ENCODE measurements around the gene KLK13. TPM values are rescaled to one million over a fixed set of nuclear protein-coding genes. Genes with fewer than 3 reads are reported as not detected.

KLK13 gene
- total and polyA plus RNA-seq, 2 experiments from 2014 or later: 0.25 TPM; not detected in 1

- H3F3A ChIP-seq (ENCODE audit: insufficient read depth): no peaks in the 10 kb centered on the region
These were observed 14.7 kb upstream of the KLK13 start for GRCh38 chr19:51079481-51080110.

GRCh38 chr19:51078731-51079130, 13.8 kb upstream of the KLK13 start:
- no peak for TF ChIP-seq EZH2phosphoT487 (IDR thresholded peaks at IDR 0.05; ENCODE audit: insufficient read depth, low read depth)
- TF ChIP-seq EZH2 (IDR thresholded peaks at IDR 0.05; ENCODE audit: insufficient read depth, poor library complexity, severe bottlenecking): no peak
- WGBS, 2 experiments (ENCODE audit: low coverage in 1 of 2, low lambda C conversion rate in 2 of 2, missing lambda C conversion rate in 2 of 2): 58 to 71% methylated on average over 5 to 6 of the region's 6 CpGs
- no peak for DNase-seq

More at GRCh38 chr19:51079481-51080110, 14.7 kb upstream of the KLK13 start:
- in situ Hi-C loops (cut with MboI): no loop called here
- Histone ChIP-seq H4K20me1 (ENCODE audit: insufficient read depth) (no peaks in the 10 kb centered on the region), H3K4me3 (no peak overlapping the region), H3K79me2 (ENCODE audit: insufficient read depth) (no peaks in the 10 kb centered on the region), H3K27ac (no peak overlapping the region), H3K4me1 (ENCODE audit: insufficient read depth) (no peaks in the 10 kb centered on the region), H3K27me3 (replicated peaks; ENCODE audit: insufficient read depth) (no peaks in the 10 kb centered on the region), H3K9me2 (ENCODE audit: insufficient read depth) (no peaks in the 10 kb centered on the region), H3K4me2 (ENCODE audit: unreplicated experiment) (no peak overlapping the region), H2AFZ (no peak overlapping the region), H3K9me3 (ENCODE audit: low read depth) (no peaks in the 10 kb centered on the region), H3K9ac (no peak overlapping the region), H3K36me3 (ENCODE audit: low read depth) (no peaks in the 10 kb centered on the region)
- no peak for DNase-seq
- WGBS, 2 experiments (ENCODE audit: low coverage in 1 of 2, low lambda C conversion rate in 2 of 2, missing lambda C conversion rate in 2 of 2): 52 to 61% methylated on average over 25 of the region's 27 CpGs
- TF ChIP-seq EZH2 (IDR thresholded peaks at IDR 0.05; ENCODE audit: insufficient read depth, poor library complexity, severe bottlenecking) (no peak), EZH2phosphoT487 (IDR thresholded peaks at IDR 0.05; ENCODE audit: insufficient read depth, low read depth) (no peak)

GRCh38 chr19:51078104-51078503, 13.2 kb upstream of the KLK13 start:
- no peak overlapping the region for H3K4me3 ChIP-seq
- H3K27me3 ChIP-seq (replicated peaks; ENCODE audit: insufficient read depth): no peaks in the 10 kb centered on the region
- no peaks in the 10 kb centered on the region for H3F3A ChIP-seq (ENCODE audit: insufficient read depth)
- no peak overlapping the region for H3K27ac ChIP-seq
- no peaks in the 10 kb centered on the region for H3K4me1 ChIP-seq (ENCODE audit: insufficient read depth)
- TF ChIP-seq EZH2 (IDR thresholded peaks at IDR 0.05; ENCODE audit: insufficient read depth, poor library complexity, severe bottlenecking) (no peak), EZH2phosphoT487 (IDR thresholded peaks at IDR 0.05; ENCODE audit: insufficient read depth, low read depth) (no peak)
- in situ Hi-C loops (cut with MboI): no loop called here
- H3K79me2 ChIP-seq (ENCODE audit: insufficient read depth): no peaks in the 10 kb centered on the region
- 44 to 50% methylated on average over 5 to 6 of the region's 6 CpGs for WGBS, 2 experiments (ENCODE audit: low coverage in 1 of 2, low lambda C conversion rate in 2 of 2, missing lambda C conversion rate in 2 of 2)
- DNase-seq: no peak
- H3K36me3 ChIP-seq (ENCODE audit: low read depth): no peaks in the 10 kb centered on the region
- H3K9me3 ChIP-seq (ENCODE audit: low read depth): no peaks in the 10 kb centered on the region
- no peaks in the 10 kb centered on the region for H3K9me2 ChIP-seq (ENCODE audit: insufficient read depth)
- no peak overlapping the region for H2AFZ ChIP-seq
- H3K4me2 ChIP-seq (ENCODE audit: unreplicated experiment): no peak overlapping the region
- H3K9ac ChIP-seq: no peak overlapping the region
- H4K20me1 ChIP-seq (ENCODE audit: insufficient read depth): no peaks in the 10 kb centered on the region

More at GRCh38 chr19:51078731-51079130, 13.8 kb upstream of the KLK13 start:
- no peaks in the 10 kb centered on the region for H3K9me3 ChIP-seq (ENCODE audit: low read depth)
- H3K79me2 ChIP-seq (ENCODE audit: insufficient read depth): no peaks in the 10 kb centered on the region
- no peak overlapping the region for H3K9ac ChIP-seq
- no peaks in the 10 kb centered on the region for H4K20me1 ChIP-seq (ENCODE audit: insufficient read depth)
- no peak overlapping the region for H3K4me3 ChIP-seq
- no peaks in the 10 kb centered on the region for H3K27me3 ChIP-seq (replicated peaks; ENCODE audit: insufficient read depth)
- H3K27ac ChIP-seq: no peak overlapping the region
- in situ Hi-C loops (cut with MboI): no loop called here
- H3K36me3 ChIP-seq (ENCODE audit: low read depth): no peaks in the 10 kb centered on the region
- no peaks in the 10 kb centered on the region for H3F3A ChIP-seq (ENCODE audit: insufficient read depth)
- H2AFZ ChIP-seq: no peak overlapping the region
- no peaks in the 10 kb centered on the region for H3K9me2 ChIP-seq (ENCODE audit: insufficient read depth)
- no peaks in the 10 kb centered on the region for H3K4me1 ChIP-seq (ENCODE audit: insufficient read depth)
- no peak overlapping the region for H3K4me2 ChIP-seq (ENCODE audit: unreplicated experiment)

GRCh38 chr19:51076631-51077213, 11.8 kb upstream of the KLK13 start:
- Histone ChIP-seq H3K27ac (no peak overlapping the region), H3K4me2 (ENCODE audit: unreplicated experiment) (no peak overlapping the region), H3K9me3 (ENCODE audit: low read depth) (no peaks in the 10 kb centered on the region), H2AFZ (no peak overlapping the region), H3K36me3 (ENCODE audit: low read depth) (no peaks in the 10 kb centered on the region), H3F3A (ENCODE audit: insufficient read depth) (no peaks in the 10 kb centered on the region), H4K20me1 (ENCODE audit: insufficient read depth) (no peaks in the 10 kb centered on the region), H3K4me3 (no peak overlapping the region), H3K79me2 (ENCODE audit: insufficient read depth) (no peaks in the 10 kb centered on the region), H3K4me1 (ENCODE audit: insufficient read depth) (no peaks in the 10 kb centered on the region), H3K27me3 (replicated peaks; ENCODE audit: insufficient read depth) (no peaks in the 10 kb centered on the region), H3K9me2 (ENCODE audit: insufficient read depth) (no peaks in the 10 kb centered on the region), H3K9ac (no peak overlapping the region)
- in situ Hi-C loops (cut with MboI): no loop called here
- DNase-seq: no peak
- TF ChIP-seq EZH2 (IDR thresholded peaks at IDR 0.05; ENCODE audit: insufficient read depth, poor library complexity, severe bottlenecking): no peak
- no peak for TF ChIP-seq EZH2phosphoT487 (IDR thresholded peaks at IDR 0.05; ENCODE audit: insufficient read depth, low read depth)
- WGBS, 2 experiments (ENCODE audit: low coverage in 1 of 2, low lambda C conversion rate in 2 of 2, missing lambda C conversion rate in 2 of 2): 57 to 61% methylated on average over 14 of the region's 14 CpGs
